HG03439 (cell line): ENCODE data around the gene ENTPD5.
"Not testable (repeated sequence)": the region's sequence is repeated elsewhere in the genome, so short reads cannot be mapped to it uniquely, and the experiment has no call there.

ENCODE experiments used
- ATAC-seq: cut with Tn5 transposase; IDR thresholded peaks from one replicate; pipeline ENCODE4 v1.9.1; 2021; ENCODE audit warnings: mild to moderate bottlenecking, moderate library complexity; ENCODE audit not compliant: unreplicated experiment

The ENTPD5 gene

DNA sequence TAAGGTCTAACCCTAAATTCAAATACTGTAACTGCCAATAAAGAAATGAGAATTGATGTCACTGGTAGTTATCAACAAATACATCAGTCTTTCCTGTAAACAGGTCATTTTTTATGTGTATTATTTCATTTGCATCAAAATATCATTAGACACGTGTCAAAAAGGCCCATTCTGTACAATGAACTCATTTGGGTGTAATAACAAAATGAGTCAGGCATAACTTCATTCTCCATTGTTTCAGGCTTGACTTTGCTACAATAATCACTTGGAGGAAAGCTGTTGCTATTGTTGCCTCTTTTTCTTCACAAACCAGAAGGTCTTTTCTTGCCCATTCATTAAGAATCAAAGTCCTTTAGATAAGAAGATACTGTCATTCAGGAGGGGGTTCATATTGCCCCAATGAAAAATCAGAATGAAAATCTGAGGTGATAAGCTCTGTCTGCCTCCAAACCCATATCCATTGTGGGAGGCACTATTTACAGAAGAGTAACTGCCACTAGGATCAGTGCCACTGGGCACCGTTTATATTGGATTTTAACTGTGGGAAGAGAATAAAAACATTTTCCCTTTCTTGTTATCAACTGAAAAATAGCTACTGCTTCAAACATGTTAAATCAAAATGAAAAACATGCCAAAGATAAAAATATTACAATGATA lies 10.1 kb downstream of the ENTPD5 start:
- no peak for ATAC-seq

DNA sequence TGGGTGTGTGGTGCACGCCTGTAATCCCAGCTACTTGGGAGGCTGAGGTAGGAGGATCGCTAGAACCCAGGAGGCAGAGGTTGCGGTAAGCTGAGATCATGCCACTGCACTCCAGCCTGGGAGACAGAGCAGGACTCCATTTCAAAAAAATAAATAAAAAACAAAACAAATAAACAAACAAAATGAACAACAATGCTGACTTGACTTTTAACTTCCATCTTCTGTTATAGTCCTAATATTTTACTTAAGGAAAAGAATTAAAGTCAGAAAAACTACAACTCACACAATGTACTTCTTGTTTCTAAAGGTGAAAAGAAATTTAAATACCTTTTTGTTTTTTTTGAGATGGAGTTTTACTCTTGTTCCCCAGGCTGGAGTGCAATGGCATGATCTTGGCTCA lies 13.4 kb downstream of the ENTPD5 start:
- ATAC-seq: not testable (repeated sequence)

DNA sequence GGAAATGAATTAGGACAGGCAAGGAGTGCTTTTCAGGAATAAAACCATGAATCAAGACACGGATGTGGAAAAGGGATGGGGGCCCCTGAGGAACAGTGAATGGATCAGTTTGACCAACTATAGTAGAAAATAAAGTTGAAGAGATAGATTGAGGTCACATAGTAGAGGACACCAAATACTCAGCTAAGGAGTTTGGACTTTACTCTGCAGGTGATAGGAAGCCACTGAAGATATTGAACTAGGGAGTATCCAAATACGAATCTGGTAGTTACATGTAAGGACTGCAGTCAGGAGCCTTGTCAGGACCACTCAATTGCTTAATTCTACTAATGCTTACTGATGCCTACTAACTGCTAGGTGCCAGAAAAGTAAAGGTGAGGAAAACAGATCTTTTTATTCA lies 20.4 kb downstream of the ENTPD5 start:
- no peak for ATAC-seq

DNA sequence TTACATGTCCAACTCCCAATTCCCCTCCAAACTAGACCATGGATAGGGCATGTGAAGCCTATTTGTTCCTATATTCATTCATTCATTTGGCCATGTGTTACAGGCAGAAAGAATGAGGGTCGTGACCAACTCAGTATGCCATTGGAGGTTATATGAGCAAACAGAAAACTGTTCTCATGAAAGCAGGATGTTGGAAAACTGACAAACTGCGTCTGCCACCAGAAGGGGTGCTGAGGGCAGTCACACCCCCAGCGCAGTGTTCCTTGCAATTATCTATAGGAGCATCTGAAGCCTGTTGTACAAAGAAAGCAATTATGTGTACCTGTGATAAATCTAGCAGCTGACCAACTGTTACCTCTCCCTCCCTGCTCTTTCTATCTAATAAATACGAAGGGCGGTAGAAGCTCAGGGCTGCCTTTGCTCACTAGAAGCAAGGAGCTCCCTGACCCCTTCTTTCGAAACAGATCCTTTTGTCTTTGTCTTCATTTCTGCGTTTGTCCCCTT lies 21.1 kb downstream of the ENTPD5 start:
- ATAC-seq: no peak

DNA sequence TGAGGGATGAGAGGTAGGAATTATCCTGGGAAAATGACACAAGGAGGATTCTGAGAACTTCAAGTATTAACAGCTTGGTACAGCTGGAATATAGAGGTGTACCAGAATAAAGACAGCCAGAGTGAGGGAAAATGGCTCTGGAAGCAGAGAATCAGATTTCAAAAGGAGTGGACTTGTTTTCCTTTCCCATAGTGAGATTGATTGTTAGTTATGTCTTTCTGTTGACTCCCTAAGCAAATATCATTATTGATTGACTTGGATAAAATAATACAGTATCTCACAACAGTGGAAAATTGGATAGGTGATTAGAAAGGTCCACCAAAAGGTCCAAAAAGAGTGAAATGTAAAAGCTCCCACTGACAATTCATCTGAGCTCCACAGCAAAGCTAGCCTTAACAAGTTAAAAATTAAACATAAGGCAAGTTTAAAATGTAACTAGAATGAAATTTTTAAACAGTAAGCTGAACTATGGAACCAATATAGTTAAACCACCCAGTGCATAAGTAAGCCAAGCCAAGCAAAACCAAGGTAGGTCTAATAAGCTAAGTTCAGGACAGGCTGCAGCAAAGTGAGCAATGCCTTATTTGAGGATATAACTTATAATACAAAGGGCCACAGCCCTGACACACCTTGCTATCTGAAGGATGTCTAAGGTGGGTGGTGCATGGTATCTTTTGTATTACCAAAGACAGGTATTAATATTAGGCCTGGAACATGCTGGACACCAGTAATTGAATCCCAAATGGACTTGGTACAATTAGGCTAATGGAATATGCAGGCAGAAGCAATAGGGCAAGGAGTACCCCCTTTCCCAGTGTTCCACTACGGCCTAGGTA lies 21.8 kb downstream of the ENTPD5 start:
- no peak for ATAC-seq

DNA sequence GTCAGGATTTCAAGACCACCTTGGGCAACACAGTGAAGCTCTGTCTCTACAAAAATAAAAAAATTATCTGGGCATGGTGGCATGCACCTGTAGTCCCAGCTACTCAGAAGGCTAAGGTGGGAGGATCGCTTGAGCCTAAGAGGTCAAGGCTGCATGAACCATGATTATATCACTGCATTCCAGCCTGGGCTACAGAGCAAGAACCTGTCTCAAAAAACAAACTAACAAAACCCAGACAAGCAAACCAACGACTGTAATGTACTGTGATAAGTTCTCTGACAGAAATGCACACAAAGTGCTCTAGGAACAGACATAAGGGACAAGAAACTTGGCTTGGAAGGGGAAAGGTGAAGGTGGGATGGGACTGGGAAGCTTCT lies 22.4 kb downstream of the ENTPD5 start:
- ATAC-seq: no peak

DNA sequence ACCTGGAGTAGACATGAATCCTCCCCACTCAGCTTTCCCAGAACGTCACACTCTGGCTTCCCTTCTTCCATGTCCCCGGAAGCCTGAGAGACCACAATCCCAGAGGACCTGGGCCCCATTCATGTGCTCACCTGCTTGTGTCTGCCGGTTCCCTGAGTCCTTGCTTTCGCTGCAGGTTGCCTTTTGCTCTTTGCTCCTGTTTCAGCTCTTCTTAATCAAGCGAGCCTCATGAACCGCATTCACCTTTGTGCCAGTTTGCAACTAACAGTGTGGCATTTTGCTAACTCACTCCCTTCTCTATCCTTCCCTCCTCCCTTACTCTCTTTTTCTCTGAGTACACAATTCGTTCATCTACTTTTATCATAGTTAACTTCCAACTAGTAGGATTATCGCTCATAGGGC lies 23.1 kb downstream of the ENTPD5 start:
- ATAC-seq: no peak

DNA sequence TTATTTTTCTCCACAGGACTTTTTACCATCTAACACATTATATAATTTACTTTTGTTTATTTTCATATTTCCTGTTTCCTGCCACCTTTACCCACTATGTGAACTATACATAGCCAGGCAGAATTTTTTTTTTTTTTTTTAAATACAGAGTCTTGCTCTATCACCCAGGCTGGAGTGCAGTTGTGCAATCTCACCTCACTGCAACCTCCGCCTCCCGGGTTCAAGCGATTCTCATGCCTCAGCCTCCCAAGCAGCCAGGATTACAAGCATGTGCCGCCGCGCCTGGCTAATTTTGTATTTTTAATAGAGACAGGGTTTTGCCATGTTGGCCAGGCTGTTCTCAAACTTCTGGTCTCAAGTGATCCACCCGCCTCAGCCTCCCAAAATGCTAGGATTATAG lies 24.2 kb downstream of the ENTPD5 start:
- not testable (repeated sequence) for ATAC-seq

DNA sequence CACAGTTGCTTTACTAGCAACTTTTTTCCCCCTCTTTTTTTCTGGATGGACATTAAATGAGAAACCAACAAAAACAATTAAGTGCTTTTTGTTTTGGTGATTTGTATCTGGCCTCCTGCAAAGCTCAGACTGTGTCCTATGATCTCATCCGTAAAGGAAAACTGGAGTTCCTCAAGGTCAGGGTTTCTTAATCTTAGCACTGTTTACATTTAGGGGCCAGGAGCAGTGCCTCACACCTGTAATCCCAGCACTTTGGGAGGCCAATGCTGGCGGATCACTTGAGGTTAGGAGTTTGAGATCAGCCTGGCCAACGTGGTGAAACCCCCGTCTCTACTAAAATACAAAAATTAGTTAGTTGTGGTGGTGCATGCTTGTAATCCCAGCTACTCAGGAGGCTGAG lies 28.0 kb downstream of the ENTPD5 start:
- ATAC-seq: no peak

DNA sequence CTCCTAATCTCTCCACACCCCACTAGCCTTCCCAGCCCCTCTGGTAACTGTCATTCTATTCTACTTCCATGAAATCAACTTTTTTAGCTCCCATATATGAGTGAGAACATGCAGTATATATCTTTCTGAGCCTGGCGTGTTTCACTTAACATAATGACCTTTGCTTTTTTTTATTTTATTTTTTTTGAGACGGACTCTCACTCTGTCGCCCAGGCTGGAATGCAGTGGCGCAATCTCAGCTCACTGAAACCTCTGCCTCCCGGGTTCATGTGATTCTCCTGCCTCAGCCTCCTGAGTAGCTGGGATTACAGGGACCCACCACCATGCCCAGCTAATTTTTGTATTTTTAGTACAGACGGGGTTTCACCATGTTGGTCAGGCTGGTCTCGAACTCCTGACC lies 30.4 kb downstream of the ENTPD5 start:
- not testable (repeated sequence) for ATAC-seq

DNA sequence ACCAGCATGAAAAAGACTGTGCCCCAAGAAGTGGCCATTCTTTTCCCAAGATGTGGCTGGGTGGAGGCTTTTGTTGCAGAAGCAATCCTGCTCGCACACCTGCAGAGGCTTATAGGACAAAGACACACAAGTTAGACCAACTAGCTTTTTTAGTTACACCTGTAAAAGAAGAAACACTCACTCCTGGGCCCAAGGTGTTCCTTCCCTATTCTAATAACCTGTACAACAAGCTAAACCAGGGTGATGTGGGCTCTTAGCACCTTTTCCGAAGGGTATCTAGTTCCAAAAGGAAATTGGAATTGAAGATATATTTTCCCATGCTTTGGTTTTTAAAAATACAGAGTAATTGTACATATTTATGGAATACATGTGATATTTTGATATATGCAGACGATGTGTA lies 31.0 kb downstream of the ENTPD5 start:
- no peak for ATAC-seq

DNA sequence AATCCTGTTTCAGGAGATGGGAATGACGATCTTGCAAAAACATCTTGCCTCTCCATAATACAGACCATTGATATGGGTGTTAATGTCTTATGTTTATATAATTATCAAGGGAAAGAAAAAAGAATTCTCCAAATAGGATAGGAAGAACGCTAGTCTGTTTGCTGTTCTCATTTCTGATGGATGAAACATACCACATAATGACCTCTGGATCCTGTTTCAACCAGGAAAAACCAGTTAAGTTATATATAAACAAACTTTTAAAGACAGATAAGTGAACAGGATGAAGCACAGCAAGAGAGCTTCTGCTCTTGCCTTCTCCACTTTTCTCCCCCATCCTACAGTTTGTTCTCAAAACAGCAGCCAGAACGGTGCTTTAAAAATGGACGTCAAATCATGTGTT lies 41.2 kb downstream of the ENTPD5 start:
- ATAC-seq: no peak

DNA sequence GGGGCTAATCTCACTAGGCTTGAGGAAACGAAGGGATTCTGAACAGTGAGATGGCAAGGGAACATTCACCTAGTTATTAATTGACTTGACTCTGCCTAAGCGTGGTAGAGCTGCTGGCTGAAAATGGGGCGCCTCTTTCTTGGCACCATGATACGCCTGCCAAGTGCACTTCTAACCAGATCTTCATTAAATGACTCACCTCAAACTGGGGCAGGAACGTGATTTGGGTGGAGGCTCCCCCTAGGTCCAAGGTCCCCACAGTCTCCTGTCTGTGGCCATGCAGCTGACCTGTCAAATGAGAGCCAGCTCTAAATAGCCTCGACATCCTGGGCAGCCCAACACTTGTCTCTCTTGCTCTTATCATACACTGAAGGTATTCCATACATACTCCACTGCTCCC lies 43.0 kb downstream of the ENTPD5 start:
- ATAC-seq: no peak

DNA sequence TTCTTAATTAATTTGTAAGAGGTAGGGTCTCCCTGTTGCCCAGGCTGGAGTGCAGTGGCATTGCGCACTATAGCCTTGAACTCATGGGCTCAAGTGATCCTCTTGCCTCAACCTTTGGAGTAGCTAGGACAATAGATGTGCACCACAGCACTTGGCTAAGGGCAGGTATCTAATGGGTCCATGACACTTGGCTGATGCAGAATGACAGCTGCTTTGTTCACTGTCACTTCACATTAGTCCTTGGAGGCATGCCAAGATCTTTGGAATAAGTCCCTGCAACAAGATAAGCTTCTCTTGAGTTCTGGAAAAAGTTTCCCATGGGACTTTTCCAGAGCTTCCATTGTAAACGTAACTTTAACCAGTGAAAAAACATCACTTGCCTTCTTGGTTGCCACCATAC lies 45.6 kb downstream of the ENTPD5 start:
- no peak for ATAC-seq

DNA sequence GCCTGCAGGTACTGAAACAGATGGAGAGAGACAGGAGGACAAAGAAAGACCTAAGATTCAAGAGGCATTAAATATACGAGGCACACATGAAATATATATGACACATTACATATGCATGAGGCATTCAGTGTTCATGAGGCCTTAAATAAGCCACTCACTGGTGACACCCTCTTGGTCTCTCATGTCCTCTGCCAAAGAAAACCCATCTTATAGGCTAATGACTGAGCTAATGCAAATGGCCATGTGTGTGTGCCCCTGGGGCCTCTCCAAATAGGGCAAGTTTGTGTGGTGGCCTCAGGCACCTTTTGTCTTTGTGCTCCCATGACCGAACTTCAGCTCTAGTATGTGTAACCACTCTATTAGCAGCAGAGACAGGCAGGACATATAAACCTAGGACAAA lies 50.2 kb downstream of the ENTPD5 start:
- no peak for ATAC-seq

DNA sequence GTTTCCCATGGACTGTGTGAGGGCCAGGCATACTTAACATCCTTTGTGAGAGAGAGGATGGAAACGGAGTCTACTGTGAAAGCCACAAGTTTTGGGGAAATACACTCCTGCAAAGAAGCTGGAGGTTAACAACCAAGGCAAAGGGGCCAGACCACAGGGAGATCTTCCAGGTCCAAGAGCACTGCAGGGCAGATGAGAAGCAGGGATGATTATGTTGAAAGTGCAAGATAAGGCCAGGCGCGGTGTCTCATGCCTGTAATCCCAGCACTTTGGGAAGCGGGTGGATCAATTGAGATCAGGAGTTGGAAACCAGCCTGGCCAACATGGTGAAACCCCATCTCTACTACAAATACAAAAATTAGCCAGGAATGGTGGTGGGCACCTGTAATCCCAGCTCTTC lies 53.9 kb downstream of the ENTPD5 start:
- ATAC-seq: no peak

DNA sequence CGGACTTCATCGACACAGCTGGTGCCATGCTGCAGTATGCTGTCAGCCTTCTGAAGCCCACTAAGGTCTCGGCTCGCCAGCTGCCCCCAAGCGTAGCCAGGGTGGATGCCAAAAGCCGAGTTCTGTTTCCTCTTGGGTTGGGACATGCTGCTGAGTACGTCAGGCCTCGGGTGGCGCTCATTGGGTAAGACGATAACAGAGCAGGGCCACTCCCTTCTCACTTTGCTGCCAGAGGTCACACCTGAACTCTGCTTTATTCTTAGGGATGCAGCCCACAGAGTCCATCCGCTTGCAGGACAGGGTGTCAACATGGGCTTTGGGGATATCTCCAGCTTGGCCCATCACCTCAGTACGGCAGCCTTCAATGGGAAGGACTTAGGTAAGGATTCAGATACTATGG lies 57.9 kb downstream of the ENTPD5 start:
- no peak for ATAC-seq

DNA sequence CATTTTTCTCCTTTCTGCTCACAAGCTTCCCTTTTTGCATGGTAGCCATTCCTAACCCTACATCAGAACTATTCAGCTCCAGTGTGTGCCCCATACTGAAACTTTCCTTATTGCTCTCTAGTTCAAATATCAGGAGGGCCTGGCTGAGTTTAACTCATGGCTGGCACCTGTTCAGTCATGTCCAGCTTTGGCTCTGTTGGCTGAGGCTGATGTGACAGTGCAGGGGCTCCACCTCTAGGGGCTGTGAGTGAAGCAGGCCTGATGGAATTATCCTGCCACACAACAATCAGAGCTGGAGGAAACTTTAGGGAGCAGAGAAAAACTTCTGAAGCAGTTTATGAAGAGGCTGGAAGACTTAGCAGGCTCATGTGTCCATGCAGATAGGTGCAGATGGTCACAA lies 60.5 kb downstream of the ENTPD5 start:
- no peak for ATAC-seq

DNA sequence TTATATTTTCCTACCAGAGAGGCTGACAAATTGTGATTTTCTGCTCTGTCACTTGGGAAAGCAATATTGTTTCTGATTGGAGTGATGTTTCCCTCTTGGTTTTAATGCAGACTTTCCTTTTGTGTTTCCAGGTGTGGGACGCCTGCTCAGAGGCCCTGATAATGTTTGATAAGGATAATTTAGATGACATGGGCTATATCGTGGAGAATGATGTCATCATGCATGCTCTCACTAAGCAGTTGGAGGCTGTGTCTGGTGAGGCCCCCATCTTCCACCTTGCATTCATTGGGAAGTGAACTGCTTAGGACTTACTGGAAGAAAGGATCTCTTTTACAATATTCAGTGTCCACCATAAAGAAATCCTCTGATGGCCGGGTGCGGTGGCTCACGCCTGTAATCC lies 63.4 kb downstream of the ENTPD5 start:
- no peak for ATAC-seq

DNA sequence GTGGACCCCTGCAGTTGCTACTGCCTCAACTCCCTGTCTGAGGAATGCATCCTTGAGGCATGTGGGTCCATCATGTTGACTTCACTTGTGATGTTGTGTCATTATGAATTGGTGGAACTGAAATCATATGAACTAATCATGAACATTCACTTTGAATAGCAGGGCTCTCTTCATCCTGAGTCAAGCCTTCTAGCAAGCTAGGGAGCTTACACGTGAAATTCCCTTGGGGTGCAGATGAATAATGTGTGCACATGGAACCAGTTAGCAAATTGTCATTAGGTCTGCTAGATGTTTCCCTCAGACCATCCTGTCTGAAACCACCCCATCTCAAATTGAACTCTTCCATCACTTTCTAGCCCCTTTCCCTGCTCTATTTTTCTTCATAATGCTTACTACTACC lies 65.4 kb downstream of the ENTPD5 start:
- ATAC-seq: no peak

DNA sequence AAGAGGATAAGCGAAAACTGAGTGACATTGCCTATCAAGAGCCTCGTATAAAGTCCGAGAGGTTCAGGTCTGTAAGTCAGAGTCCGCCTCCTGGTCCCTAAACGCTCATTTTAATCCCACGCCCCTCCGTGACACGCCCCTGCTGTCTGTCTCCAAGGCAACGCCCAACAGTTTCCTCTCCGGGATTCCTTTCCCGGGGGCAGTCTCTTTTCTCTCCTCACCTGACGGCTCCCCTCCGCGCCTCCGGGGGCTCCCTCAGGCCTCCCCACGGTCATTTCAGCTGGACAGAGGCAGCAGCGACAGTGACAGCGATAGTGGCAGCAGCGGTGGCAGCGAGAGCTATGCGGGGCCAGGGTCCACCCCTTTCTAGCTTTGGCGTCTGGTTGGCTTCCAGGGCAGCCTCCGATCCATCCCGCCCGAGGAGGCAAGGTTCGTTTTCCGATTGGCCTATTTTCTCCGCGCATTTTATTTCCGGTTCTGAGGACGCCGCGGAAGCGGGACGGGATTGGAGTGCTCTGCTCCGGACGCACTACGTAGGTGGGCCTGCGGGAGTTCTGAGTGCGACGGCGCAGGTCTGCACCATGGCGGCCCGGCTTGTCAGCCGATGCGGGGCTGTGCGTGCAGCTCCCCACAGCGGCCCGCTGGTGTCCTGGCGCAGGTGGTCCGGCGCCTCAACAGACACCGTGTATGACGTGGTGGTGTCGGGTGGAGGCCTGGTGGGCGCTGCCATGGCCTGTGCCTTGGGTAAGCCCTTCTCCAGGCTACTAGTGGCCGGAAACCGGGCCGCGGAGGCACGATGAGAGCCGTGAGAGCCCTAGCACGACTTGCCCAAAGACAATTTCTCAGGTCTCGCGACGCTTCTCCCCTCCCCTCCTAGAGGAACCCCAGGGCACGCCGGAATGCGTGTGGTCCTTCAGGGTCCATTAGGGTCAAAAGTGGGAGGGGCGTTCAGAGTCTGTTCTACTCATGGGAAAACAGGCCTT lies 69.0 kb downstream of the ENTPD5 start, which contains the start of the genes COQ6 and FAM161B:
COQ6 (plus strand) TSS at position 551 of the 983 bp plus-strand sequence; CDS start at position 582, 31 bp downstream.
FAM161B (minus strand) TSS at position 343 of the 983 bp plus-strand sequence; CDS start at position 275, 68 bp downstream.
- ATAC-seq: peak; percentile 88
